ENCODE results near the gene DDX20.

Gene DDX20

GRCh38 chr1:111719135-111719534 is 36.6 kb upstream of the DDX20 start:
- POLR2A ChIA-PET (ENCODE audit: low non-redundant PET), result no interaction called here

DNA sequence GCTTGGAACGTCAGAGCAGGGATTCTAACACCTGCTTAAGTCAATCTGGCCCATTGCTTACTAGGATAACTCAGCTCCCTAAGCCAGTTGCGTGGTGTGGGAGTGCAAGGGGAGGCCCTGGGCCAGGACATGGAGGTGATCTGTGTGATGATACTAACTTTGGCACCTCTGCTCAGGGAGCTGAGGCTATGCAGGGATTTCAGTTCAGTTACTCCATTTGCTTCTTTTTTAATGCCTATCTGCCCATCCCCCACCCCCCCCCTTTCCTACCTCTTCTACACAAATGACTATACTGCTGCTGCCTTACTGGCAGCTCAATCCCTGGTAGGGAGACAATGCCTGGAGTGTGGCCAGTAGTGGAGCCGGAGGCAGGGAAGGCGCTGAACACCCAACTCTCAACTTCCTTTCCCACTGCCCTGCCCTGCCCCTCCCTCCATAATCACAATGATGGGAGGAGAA is 36.0 kb upstream of the DDX20 start:
- no peak for DNase-seq (ENCODE audit: low spot score)
- ChIA-PET POLR2A (ENCODE audit: low non-redundant PET) (no interaction called here), CTCF (interaction anchor here (0.6 kb wide), 1 partner anchor 747 kb away, joined by 3 read pairs; no protein-coding TSS in a partner anchor)
- H3K27ac ChIP-seq, result no peak overlapping the region
- TF ChIP-seq, protein P1, sequence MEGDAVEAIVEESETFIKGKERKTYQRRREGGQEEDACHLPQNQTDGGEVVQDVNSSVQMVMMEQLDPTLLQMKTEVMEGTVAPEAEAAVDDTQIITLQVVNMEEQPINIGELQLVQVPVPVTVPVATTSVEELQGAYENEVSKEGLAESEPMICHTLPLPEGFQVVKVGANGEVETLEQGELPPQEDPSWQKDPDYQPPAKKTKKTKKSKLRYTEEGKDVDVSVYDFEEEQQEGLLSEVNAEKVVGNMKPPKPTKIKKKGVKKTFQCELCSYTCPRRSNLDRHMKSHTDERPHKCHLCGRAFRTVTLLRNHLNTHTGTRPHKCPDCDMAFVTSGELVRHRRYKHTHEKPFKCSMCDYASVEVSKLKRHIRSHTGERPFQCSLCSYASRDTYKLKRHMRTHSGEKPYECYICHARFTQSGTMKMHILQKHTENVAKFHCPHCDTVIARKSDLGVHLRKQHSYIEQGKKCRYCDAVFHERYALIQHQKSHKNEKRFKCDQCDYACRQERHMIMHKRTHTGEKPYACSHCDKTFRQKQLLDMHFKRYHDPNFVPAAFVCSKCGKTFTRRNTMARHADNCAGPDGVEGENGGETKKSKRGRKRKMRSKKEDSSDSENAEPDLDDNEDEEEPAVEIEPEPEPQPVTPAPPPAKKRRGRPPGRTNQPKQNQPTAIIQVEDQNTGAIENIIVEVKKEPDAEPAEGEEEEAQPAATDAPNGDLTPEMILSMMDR (conservative IDR thresholded peaks at IDR 0.05; ENCODE audit: low read depth), result no peak

More at GRCh38 chr1:111719135-111719534, 36.6 kb upstream of the DDX20 start:
- CTCF ChIA-PET, result no interaction called here
- H3K27ac ChIP-seq, result no peak overlapping the region
- TF ChIP-seq, protein P1 (conservative IDR thresholded peaks at IDR 0.05; ENCODE audit: low read depth), result no peak
- no peak for DNase-seq (ENCODE audit: low spot score)

DNA sequence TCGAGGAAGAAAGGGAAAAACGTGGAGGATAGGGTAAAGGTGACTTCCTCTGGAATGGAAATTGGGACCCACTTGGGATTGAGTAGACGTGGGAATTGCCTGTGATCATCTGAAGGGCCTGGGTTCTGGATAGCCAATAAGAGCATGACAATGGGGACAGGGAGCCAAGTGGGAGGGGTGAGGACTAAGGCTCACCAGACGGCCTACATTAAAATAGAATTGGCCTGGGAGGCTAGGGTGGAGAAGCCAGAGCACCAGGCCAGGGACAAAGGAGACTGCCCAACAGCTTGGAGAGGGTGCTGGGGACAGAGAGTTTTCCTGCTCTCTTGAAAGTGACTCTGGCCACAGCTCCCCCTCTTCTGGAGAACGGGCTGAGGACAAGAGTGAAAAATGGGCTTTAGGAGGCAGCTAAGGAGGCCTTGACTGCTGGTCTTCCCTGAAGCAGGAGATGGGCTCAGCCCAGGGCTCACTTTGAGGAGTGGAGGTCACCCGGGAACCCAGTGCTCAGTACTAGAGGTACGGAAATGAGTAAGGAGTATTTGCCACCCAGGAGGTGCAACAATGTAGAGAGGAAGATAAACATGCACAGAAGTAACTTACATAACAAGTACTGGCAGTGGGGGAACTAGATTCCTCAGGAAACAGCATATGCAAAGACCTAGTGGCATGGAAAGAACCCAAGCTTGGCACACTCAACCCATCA is 35.3 kb upstream of the DDX20 start:
- ChIA-PET POLR2A (ENCODE audit: low non-redundant PET) (interaction anchor here (0.6 kb wide), 1 partner anchor 43 kb away, joined by 4 read pairs; no protein-coding TSS in a partner anchor), CTCF (interaction anchor here (0.6 to 0.7 kb wide), 2 partner anchors 13 to 746 kb away, joined by 3 read pairs; no protein-coding TSS in a partner anchor)
- DNase-seq (ENCODE audit: low spot score), result no peak
- H3K27ac ChIP-seq, result peak overlapping the region; percentile 59
- TF ChIP-seq, protein P1 (conservative IDR thresholded peaks at IDR 0.05; ENCODE audit: low read depth), result no peak

GRCh38 chr1:111720977-111721786 is 34.5 kb upstream of the DDX20 start:
- DNase-seq (ENCODE audit: low spot score), result no peak
- H3K27ac ChIP-seq, result peak overlapping the region; percentile 59

DNA sequence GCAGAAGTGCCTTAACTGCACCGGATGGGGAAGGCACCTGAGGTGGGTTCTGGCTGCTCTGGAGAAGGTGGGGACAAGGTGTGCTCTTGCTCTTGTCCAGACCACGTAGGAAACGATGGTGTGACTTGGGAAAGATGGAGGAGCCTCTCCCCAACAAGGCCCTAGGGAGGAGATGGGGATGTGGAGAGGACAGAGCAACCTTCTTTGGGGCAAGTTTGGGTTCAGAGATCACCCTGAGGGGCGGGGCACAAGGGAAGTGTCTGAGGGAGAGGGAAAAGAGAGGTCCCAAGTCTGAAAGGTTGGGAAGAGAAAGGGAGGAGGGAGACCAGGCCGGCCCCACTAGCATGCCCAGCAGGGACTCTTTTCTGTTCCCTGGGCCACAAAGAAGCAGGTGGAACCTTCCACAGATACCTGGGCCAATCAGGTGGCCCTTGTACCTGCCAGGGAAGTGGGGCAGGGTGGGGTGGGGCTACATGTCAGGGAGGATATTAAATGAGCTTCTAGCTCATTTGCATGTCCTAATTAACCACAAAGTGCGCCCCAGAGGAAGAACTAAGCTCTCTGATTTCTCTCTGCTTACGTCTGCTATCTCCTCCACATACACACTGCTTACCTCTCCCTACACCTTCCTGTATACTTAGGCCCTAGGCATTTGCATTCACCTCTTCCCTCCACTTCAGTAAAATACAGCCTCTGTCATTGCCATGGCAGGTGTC is 32.5 kb upstream of the DDX20 start:
- no peak for DNase-seq (ENCODE audit: low spot score)
- TF ChIP-seq, protein P1 (conservative IDR thresholded peaks at IDR 0.05; ENCODE audit: low read depth), result no peak
- CTCF ChIA-PET, result no interaction called here
- H3K27ac ChIP-seq, result no peak overlapping the region
- POLR2A ChIA-PET (ENCODE audit: low non-redundant PET), result no interaction called here

More at GRCh38 chr1:111720977-111721786, 34.5 kb upstream of the DDX20 start:
- CTCF ChIA-PET, result interaction anchor here (0.7 kb wide), 1 partner anchor 14 kb away, joined by 3 read pairs; no protein-coding TSS in a partner anchor
- TF ChIP-seq, protein P1 (conservative IDR thresholded peaks at IDR 0.05; ENCODE audit: low read depth), result no peak
- POLR2A ChIA-PET (ENCODE audit: low non-redundant PET), result interaction anchor here (0.6 kb wide), 1 partner anchor 42 kb away, joined by 4 read pairs; no protein-coding TSS in a partner anchor

- POLR2A ChIA-PET (ENCODE audit: low non-redundant PET), result no interaction called here
Observed at GRCh38 chr1:111723871-111724270, 31.8 kb upstream of the DDX20 start.

More at GRCh38 chr1:111723871-111724270, 31.8 kb upstream of the DDX20 start:
- H3K27ac ChIP-seq, result no peak overlapping the region
- no peak for DNase-seq (ENCODE audit: low spot score)
- CTCF ChIA-PET, result no interaction called here
- TF ChIP-seq, protein P1 (conservative IDR thresholded peaks at IDR 0.05; ENCODE audit: low read depth), result no peak

All from RWPE1 (cell line).